ENCODE data around the gene LARP4B. TPM values are rescaled to one million over a fixed set of nuclear protein-coding genes. Genes with fewer than 3 reads are reported as not detected.

The LARP4B gene
- total RNA-seq, 1 donor from 2014 or later = 33.1 TPM

- Histone ChIP-seq H3K9ac (no peak overlapping the region), H4K20me1 (ENCODE audit: low read depth) (no peaks in the 10 kb centered on the region), H3K27ac (no peak overlapping the region), H2AFZ (replicated peaks) (no peak overlapping the region), H3K4me1 (no peaks in the 10 kb centered on the region), H3K4me2 (no peak overlapping the region), H3K36me3 (no peaks in the 10 kb centered on the region), H3K9me3 (ENCODE audit: low read depth) (no peaks in the 10 kb centered on the region), H3K79me2 (ENCODE audit: low read depth) (no peaks in the 10 kb centered on the region), H3K4me3 (no peak overlapping the region), H3F3A (ENCODE audit: low read depth) (no peaks in the 10 kb centered on the region), H3K27me3 (peaks cover 12% of the 10 kb centered on the region)
- Mint-ChIP-seq H3K4me3 (no peak overlapping the region), H3K9me3 (peaks cover 30% of the 10 kb centered on the region), H3K36me3 (no peaks in the 10 kb centered on the region), H3K4me1 (no peaks in the 10 kb centered on the region), H3K27ac (no peak overlapping the region), H3K27me3 (ENCODE audit: insufficient read depth, low read depth) (no peaks in the 10 kb centered on the region)
- TF ChIP-seq CTCF (IDR thresholded peaks at IDR 0.05) (no peak), EZH2phosphoT487 (IDR thresholded peaks at IDR 0.05) (no peak), EZH2 (IDR thresholded peaks at IDR 0.05) (no peak)
- DNase-seq (ENCODE audit: low spot score) = no peak
These were observed 170.9 kb downstream of the LARP4B start for GRCh38 chr10:760622-761021.

DNA sequence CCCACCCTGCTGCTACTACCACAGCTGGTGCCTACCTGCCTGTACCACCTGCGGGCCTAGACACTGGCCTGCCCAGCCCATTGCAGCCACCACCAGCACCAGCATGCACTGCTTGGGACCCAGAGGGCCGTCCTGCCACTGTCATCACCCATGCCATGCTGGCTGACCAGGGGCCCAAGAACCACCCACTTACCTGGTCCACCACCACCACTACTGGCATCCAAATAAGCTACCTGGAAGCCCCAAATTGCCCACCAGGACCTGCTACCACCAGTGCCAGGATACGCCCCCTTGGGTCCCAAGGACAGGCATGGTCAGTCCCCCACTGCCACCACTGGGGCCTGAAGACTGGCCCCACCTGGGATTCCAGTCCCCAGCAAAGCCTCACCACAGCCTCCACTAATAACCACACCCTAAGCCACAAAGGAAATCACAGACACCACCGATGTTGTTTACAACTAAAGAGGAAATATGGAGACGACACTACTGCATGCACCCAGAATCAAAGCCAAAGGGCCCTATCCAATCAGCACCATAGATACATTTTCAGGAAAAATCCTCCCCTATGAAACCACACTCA is 171.5 kb downstream of the LARP4B start:
- Histone ChIP-seq H3K27ac (no peak overlapping the region), H3K27me3 (peaks cover 12% of the 10 kb centered on the region), H3K36me3 (no peaks in the 10 kb centered on the region), H3K79me2 (ENCODE audit: low read depth) (no peaks in the 10 kb centered on the region), H2AFZ (replicated peaks) (no peak overlapping the region), H3K9me3 (ENCODE audit: low read depth) (no peaks in the 10 kb centered on the region), H3K4me2 (no peak overlapping the region), H4K20me1 (ENCODE audit: low read depth) (no peaks in the 10 kb centered on the region), H3K9ac (no peak overlapping the region), H3K4me1 (no peaks in the 10 kb centered on the region), H3F3A (ENCODE audit: low read depth) (no peaks in the 10 kb centered on the region), H3K4me3 (no peak overlapping the region)
- Mint-ChIP-seq H3K36me3 (no peaks in the 10 kb centered on the region), H3K4me1 (no peaks in the 10 kb centered on the region), H3K27ac (no peak overlapping the region), H3K4me3 (no peak overlapping the region), H3K9me3 (peaks cover 30% of the 10 kb centered on the region), H3K27me3 (ENCODE audit: insufficient read depth, low read depth) (no peaks in the 10 kb centered on the region)
- no peak for TF ChIP-seq EZH2phosphoT487 (IDR thresholded peaks at IDR 0.05)
- no peak for TF ChIP-seq EZH2 (IDR thresholded peaks at IDR 0.05)
- no peak for TF ChIP-seq CTCF (IDR thresholded peaks at IDR 0.05)
- no peak for DNase-seq (ENCODE audit: low spot score)

Other genes starting within 250 kb of the LARP4B start
- gene DIP2C, start 242.0 kb downstream of the LARP4B start, total RNA-seq (ENCODE audit: low replicate concordance) = 10.1 and 12.2 TPM in 2 replicates
- gene GTPBP4, start 56.7 kb upstream of the LARP4B start, total RNA-seq (ENCODE audit: low replicate concordance) = 32.4 and 53.4 TPM in 2 replicates
- gene IDI2, start 94.2 kb upstream of the LARP4B start, total RNA-seq (ENCODE audit: low replicate concordance) = not detected in 2 replicates
- 117 and 168 TPM in 2 replicates for gene IDI1, start 117.4 kb upstream of the LARP4B start, total RNA-seq (ENCODE audit: low replicate concordance)
- gene WDR37, start 124.7 kb upstream of the LARP4B start, total RNA-seq (ENCODE audit: low replicate concordance) = 11.6 and 14.7 TPM in 2 replicates

All from neural progenitor cell (in vitro differentiated cells).